Activated CD8-positive, alpha-beta T cell treated with anti-CD3 and anti-CD28 coated beads for 36 hours (primary cell): ENCODE measurements around the gene FCRL2. TPM values are rescaled to one million over a fixed set of nuclear protein-coding genes. Genes with fewer than 3 reads are reported as not detected.
A peak's percentile ranks its signal among the peaks of the same experiment; 100 is the strongest.

ENCODE experiments used
- ATAC-seq: fragments of 200-7000 bp; cut with Tn5 transposase; one replicate; pipeline ENCODE4 v1.10.0; 2021; ENCODE audit warnings: mild to moderate bottlenecking, moderate library complexity
- CTCF ChIA-PET: fragments of 350-600 bp; sonication (Branson Sonifier 250); formaldehyde crosslinking; loops from one replicate; lab custom pipeline; 2021; ENCODE audit warnings: antibody characterized with exemption; lab: Charles Lee
- POLR2A ChIA-PET: fragments of 350-600 bp; sonication (Branson Sonifier 250); formaldehyde crosslinking; loops from one replicate; lab custom pipeline; 2021; ENCODE audit warnings: antibody characterized with exemption; lab: Charles Lee
- DNase-seq: peaks from one replicate; pipeline ENCODE4 v3.0.0-alpha.2; 2020
- H3K27ac Mint-ChIP-seq: one replicate; pipeline ENCODE4 v1.8.0; 2021; ENCODE audit warnings: mild to moderate bottlenecking, mixed read lengths
- H3K27me3 Mint-ChIP-seq: one replicate; pipeline ENCODE4 v1.8.0; 2021; ENCODE audit warnings: mixed read lengths
- H3K36me3 Mint-ChIP-seq: one replicate; pipeline ENCODE4 v1.8.0; 2021; ENCODE audit warnings: low read depth, mixed read lengths
- H3K4me1 Mint-ChIP-seq: one replicate; pipeline ENCODE4 v1.8.0; 2021; ENCODE audit warnings: low read depth, mixed read lengths
- H3K4me3 Mint-ChIP-seq: one replicate; pipeline ENCODE4 v1.8.0; 2021; ENCODE audit warnings: mild to moderate bottlenecking, moderate library complexity, mixed read lengths
- H3K9me3 Mint-ChIP-seq: one replicate; pipeline ENCODE4 v1.8.0; 2021; ENCODE audit warnings: mixed read lengths
- intact Hi-C: fragments of 100-400 bp; cut with micrococcal nuclease; formaldehyde crosslinking; loops from one replicate; pipeline ENCODE4 v1.10.0; 2022
- total RNA-seq, 2 experiments: library from RNA; stranded (reverse); gene quantifications; one replicate each; pipeline ENCODE4 v1.2.3, GENCODE V29; 2021
- TF ChIP-seq, protein P1 (sequence below): fragments of 200-600 bp; IDR thresholded peaks from one replicate; pipeline ENCODE4 v1.8.0; 2022; ENCODE audit warnings: antibody characterized with exemption, mild to moderate bottlenecking

Gene FCRL2
- total RNA-seq, 2 experiments from 2014 or later = not detected

DNA sequence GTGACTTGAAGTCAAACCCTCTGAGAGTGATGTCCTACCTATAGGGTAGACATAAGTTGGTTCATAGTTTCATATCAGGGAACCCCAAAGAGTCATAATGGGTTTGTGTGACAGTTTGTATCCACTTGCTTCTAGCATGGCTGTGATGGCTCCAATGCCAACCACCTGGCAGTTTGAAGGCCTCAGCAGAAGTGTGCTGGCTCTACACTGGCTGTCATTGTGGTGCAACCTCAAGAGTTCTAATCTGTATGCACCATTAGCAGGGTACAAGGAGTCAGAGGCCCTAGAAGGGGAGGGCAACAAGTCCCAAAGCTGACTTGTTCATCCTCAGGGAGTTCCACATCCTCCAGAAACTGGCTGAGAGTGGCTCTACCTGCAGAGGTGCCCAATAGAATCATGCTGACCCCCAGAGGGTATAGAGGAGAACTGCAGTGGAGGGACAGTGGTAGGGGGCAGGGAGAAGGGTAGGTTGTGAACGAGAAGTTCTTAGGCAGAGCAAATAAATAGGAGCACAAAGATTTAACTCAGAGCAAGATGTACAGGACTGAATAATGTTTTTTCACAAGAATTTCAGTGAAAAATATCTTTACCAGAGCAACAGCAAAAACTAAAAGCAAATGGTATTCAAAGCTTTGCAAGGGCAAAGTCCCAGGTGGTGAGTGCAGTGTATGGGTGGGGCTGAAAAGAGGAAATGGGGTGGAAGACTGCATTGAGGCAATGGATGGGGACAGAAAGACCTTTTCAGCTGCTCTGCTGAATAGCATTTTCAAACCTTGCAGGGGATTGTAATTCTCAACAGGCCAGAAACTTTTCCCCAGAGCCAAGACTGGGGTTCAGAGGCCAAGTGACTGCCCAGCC, 3.2 kb downstream of the FCRL2 start:
- CTCF ChIA-PET = interaction anchor here (1.1 to 2.5 kb wide), 3 partner anchors 10 to 194 kb away, joined by 3 to 8 read pairs (median 3); no protein-coding TSS in a partner anchor
- no peaks in the 10 kb centered on the region for H3K9me3 Mint-ChIP-seq
- TF ChIP-seq, protein P1, sequence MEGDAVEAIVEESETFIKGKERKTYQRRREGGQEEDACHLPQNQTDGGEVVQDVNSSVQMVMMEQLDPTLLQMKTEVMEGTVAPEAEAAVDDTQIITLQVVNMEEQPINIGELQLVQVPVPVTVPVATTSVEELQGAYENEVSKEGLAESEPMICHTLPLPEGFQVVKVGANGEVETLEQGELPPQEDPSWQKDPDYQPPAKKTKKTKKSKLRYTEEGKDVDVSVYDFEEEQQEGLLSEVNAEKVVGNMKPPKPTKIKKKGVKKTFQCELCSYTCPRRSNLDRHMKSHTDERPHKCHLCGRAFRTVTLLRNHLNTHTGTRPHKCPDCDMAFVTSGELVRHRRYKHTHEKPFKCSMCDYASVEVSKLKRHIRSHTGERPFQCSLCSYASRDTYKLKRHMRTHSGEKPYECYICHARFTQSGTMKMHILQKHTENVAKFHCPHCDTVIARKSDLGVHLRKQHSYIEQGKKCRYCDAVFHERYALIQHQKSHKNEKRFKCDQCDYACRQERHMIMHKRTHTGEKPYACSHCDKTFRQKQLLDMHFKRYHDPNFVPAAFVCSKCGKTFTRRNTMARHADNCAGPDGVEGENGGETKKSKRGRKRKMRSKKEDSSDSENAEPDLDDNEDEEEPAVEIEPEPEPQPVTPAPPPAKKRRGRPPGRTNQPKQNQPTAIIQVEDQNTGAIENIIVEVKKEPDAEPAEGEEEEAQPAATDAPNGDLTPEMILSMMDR = peak; percentile 30
- H3K27ac Mint-ChIP-seq = no peak overlapping the region
- no peaks in the 10 kb centered on the region for H3K4me1 Mint-ChIP-seq
- H3K4me3 Mint-ChIP-seq = no peak overlapping the region
- intact Hi-C loops = no loop called here
- peaks cover 2% of the 10 kb centered on the region for H3K27me3 Mint-ChIP-seq
- ATAC-seq = peak; percentile 75
- DNase-seq = no peak
- H3K36me3 Mint-ChIP-seq = no peaks in the 10 kb centered on the region
- POLR2A ChIA-PET = no interaction called here

DNA sequence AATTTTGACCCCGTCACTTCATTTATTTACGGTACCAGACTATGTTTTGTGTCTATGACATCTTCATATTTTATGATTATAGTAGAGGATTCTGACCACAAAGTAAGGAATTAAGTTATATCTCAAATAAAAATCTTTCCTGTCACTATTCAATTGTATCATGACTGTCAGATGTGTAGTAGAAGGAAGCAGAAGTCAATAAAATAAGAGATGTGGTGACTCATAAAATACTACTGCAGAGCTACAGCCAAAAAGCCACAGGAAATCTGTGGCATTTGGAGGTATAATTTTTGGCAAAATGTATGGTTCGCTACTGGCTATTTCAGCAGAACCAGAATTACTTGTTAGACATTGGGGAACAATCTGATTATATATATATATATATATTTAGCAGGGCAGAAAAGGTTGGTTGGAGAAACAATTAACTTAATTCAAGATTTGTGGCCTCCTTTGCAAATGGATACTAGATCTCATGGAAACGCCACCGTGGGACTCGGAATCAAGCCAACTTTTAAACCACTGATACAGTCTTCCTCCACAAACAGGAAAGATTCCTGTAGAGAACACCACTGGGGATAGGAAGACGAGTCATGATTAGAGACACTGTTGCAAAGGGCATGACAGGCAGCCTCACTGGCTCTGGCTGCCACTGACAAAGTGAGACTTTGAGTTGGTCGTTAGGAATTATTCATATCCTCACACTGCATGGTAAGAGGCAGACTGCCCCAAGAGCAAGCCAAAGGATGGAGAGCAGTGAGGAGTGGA, 5.1 kb downstream of the FCRL2 start:
- intact Hi-C loops = no loop called here
- Mint-ChIP-seq H3K9me3 (no peaks in the 10 kb centered on the region), H3K4me1 (no peaks in the 10 kb centered on the region), H3K36me3 (no peaks in the 10 kb centered on the region), H3K27me3 (no peaks in the 10 kb centered on the region), H3K27ac (no peak overlapping the region), H3K4me3 (no peak overlapping the region)
- no peak for DNase-seq
- ATAC-seq = no peak
- TF ChIP-seq, protein P1 = no peak
- ChIA-PET POLR2A (no interaction called here), CTCF (interaction anchor here (1.2 to 2.5 kb wide), 2 partner anchors 8 to 192 kb away, joined by 3 to 8 read pairs; no protein-coding TSS in a partner anchor)

DNA sequence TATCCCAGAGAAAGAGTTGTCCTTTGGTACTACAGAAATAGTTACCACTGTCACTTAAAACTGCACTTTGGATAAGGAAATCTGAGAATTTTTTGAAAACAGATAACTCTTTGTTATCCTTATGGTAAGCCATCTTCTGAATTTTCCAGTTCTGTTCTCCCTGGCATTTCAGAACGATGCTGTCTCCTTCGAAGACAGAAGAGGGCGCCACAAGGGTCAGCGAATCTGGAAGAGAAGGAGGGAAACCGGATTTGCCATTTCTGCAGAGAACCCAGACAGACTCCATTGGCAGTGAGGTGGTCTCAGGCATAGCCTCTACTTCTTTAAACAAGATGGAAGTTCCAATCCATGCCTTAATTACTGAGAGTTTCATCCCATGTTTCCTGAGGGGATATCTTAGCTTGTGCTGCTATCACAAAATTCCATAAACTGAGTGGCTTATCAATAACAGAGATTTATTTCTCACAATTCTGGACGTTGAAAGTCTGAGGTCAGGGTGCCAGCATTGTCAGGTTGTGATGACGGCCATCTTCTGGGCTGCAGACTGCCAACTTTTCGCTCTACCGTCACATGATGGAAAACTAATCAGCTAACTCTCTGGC, 6.4 kb downstream of the FCRL2 start:
- intact Hi-C loops = no loop called here
- H3K9me3 Mint-ChIP-seq = no peaks in the 10 kb centered on the region
- no peaks in the 10 kb centered on the region for H3K27me3 Mint-ChIP-seq
- TF ChIP-seq, protein P1 = no peak
- no peak for ATAC-seq
- no peak overlapping the region for H3K27ac Mint-ChIP-seq
- POLR2A ChIA-PET = no interaction called here
- no peak overlapping the region for H3K4me3 Mint-ChIP-seq
- no peak for DNase-seq
- H3K4me1 Mint-ChIP-seq = no peaks in the 10 kb centered on the region
- no peaks in the 10 kb centered on the region for H3K36me3 Mint-ChIP-seq
- CTCF ChIA-PET = no interaction called here

DNA sequence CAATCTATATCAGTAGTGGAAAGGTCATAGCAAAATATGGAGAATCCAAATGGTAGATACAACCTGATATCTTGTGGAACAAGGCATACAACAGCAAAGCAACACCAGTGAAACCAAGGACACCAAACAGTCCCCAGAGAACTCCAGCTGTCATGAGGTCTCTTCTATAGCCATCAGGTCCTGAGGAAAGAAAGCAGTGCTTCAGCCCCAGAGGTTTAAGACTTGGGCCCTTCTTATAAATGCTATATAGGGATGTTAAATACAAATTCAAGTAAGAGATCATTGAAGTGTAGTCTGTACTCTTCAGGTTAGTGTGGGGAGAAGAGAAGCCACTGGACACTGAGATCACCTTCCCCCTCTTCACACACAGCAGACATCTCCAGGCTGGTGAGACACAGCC, 10.1 kb downstream of the FCRL2 start:
- H3K27me3 Mint-ChIP-seq = no peaks in the 10 kb centered on the region
- TF ChIP-seq, protein P1 = no peak
- no peaks in the 10 kb centered on the region for H3K36me3 Mint-ChIP-seq
- H3K9me3 Mint-ChIP-seq = no peaks in the 10 kb centered on the region
- POLR2A ChIA-PET = no interaction called here
- no peak for ATAC-seq
- no peak overlapping the region for H3K4me3 Mint-ChIP-seq
- intact Hi-C loops = loop anchor here (5.0 kb wide), 1 partner anchor 51 kb away; no protein-coding TSS in a partner anchor
- H3K27ac Mint-ChIP-seq = no peak overlapping the region
- H3K4me1 Mint-ChIP-seq = peaks cover 4% of the 10 kb centered on the region
- DNase-seq = no peak
- CTCF ChIA-PET = no interaction called here
